HepG2 (cell line): Measurements from ENCODE around the gene RPUSD4. TPM values are rescaled to one million over a fixed set of nuclear protein-coding genes. Genes with fewer than 3 reads are reported as not detected.

Source experiments
- AGO1 ChIP-seq: fragments of 200-400 bp; formaldehyde crosslinking; IDR thresholded peaks from 2 replicates; pipeline ENCODE4 v1.6.1; 2017; ENCODE audit warnings: mild to moderate bottlenecking, low read depth, low read length, moderate library complexity; ENCODE audit not compliant: poor library complexity, severe bottlenecking
- EEA1 ChIP-seq: sonication (generic); formaldehyde crosslinking; IDR thresholded peaks from 2 replicates; pipeline ENCODE4 v1.5.1; 2020; ENCODE audit warnings: mild to moderate bottlenecking, missing genetic modification reagents, borderline replicate concordance
- ELF4 ChIP-seq: sonication (generic); formaldehyde crosslinking; IDR thresholded peaks from 2 replicates; pipeline ENCODE4 v1.5.0; 2020; ENCODE audit warnings: missing genetic modification reagents, mild to moderate bottlenecking, moderate library complexity, borderline replicate concordance
- ETS1 ChIP-seq: sonication (generic); formaldehyde crosslinking; IDR thresholded peaks from 2 replicates; pipeline ENCODE4 v1.4.0; 2020; ENCODE audit warnings: missing genetic modification reagents
- HOXD1 ChIP-seq: sonication (generic); formaldehyde crosslinking; IDR thresholded peaks from 2 replicates; pipeline ENCODE4 v1.5.0; 2020; ENCODE audit warnings: missing genetic modification reagents
- IKZF1 ChIP-seq: fragments of 450-650 bp; IDR thresholded peaks from 2 replicates; pipeline ENCODE4 v1.7.1; 2016
- IRX3 ChIP-seq: sonication (generic); formaldehyde crosslinking; IDR thresholded peaks from 2 replicates; pipeline ENCODE4 v1.8.1; 2023; ENCODE audit warnings: mild to moderate bottlenecking, low read depth, missing genetic modification reagents, borderline replicate concordance
- KDM6A ChIP-seq: IDR thresholded peaks from 2 replicates; pipeline ENCODE4 v1.6.1; 2016; ENCODE audit warnings: low read depth
- MIXL1 ChIP-seq: IDR thresholded peaks from 2 replicates; pipeline ENCODE4 v1.6.1; 2016
- PAX8 ChIP-seq: sonication (generic); formaldehyde crosslinking; IDR thresholded peaks from 2 replicates; pipeline ENCODE4 v1.8.0; 2022; ENCODE audit warnings: mild to moderate bottlenecking, missing genetic modification reagents, borderline replicate concordance
- POLR2A ChIP-seq, 2 experiments: IDR thresholded peaks; 2 replicates each; pipeline ENCODE4 v1.6.1; 2011; ENCODE audit warnings: low read depth in 2 of 2, low read length in 2 of 2, mild to moderate bottlenecking in 1 of 2, moderate library complexity in 1 of 2; ENCODE audit not compliant: insufficient read depth in 1 of 2
- POLR2G ChIP-seq: fragments of 200-400 bp; formaldehyde crosslinking; IDR thresholded peaks from 2 replicates; pipeline ENCODE4 v1.6.1; 2018; ENCODE audit warnings: mild to moderate bottlenecking, low read depth, low read length, moderate library complexity
- SOX6 ChIP-seq, 2 experiments: fragments of 450-650 bp in 1 of 2; sonication (generic) in 1 of 2; formaldehyde crosslinking in 1 of 2; IDR thresholded peaks; 2 replicates each; pipeline versions ENCODE4 v1.4.0 to v1.6.1; 2017 to 2020; ENCODE audit warnings: antibody characterized with exemption in 1 of 2, mild to moderate bottlenecking in 1 of 2, missing genetic modification reagents in 1 of 2
- ZBTB1 ChIP-seq: sonication (generic); formaldehyde crosslinking; IDR thresholded peaks from 2 replicates; pipeline ENCODE4 v1.4.0; 2020; ENCODE audit warnings: missing genetic modification reagents, borderline replicate concordance
- ZNF160 ChIP-seq: sonication (generic); formaldehyde crosslinking; IDR thresholded peaks from 2 replicates; pipeline ENCODE4 v1.8.0; 2022; ENCODE audit warnings: mild to moderate bottlenecking, inconsistent platforms, missing genetic modification reagents
- ZNF280B ChIP-seq: sonication (generic); formaldehyde crosslinking; IDR thresholded peaks from 2 replicates; pipeline ENCODE4 v1.5.0; 2020; ENCODE audit warnings: missing genetic modification reagents, mild to moderate bottlenecking, borderline replicate concordance
- ZNF615 ChIP-seq: sonication (generic); formaldehyde crosslinking; IDR thresholded peaks from 2 replicates; pipeline ENCODE4 v1.5.0; 2020; ENCODE audit warnings: mild to moderate bottlenecking, missing genetic modification reagents, borderline replicate concordance
- ZNF749 ChIP-seq: sonication (generic); formaldehyde crosslinking; IDR thresholded peaks from 2 replicates; pipeline ENCODE4 v1.8.0; 2022; ENCODE audit warnings: mild to moderate bottlenecking, missing genetic modification reagents, moderate library complexity, borderline replicate concordance
- ZNF773 ChIP-seq: sonication (generic); formaldehyde crosslinking; IDR thresholded peaks from 2 replicates; pipeline ENCODE4 v1.4.0; 2020; ENCODE audit warnings: missing genetic modification reagents, borderline replicate concordance
- ZNF879 ChIP-seq: sonication (generic); formaldehyde crosslinking; IDR thresholded peaks from 2 replicates; pipeline ENCODE4 v1.8.1; 2023; ENCODE audit warnings: missing genetic modification reagents
- polyA plus RNA-seq, 8 experiments: library from polyadenylated mRNA; depleted of rRNA in 3 of 8; stranded (reverse) in 7 of 8; unstranded in 1 of 8; fragments of >200 nt; fragmentation: Illumina TruSeq in 4 of 8; extraction: Trizol in 4 of 8; gene quantifications; 2 replicates each; pipeline versions ENCODE4 v1.2.1 to v1.2.3, GENCODE V29; 2011 to 2016; ENCODE audit warnings: low read depth in 4 of 8, missing spikeins in 1 of 8, mixed read lengths in 1 of 8; ENCODE audit not compliant: insufficient read depth in 1 of 8
- total RNA-seq, 5 experiments: library from RNA; depleted of rRNA; stranded (reverse); fragments of >200 nt; fragmentation: Illumina TruSeq; extraction: Trizol; gene quantifications; 2 replicates each; pipeline ENCODE4 v1.2.3, GENCODE V29; 2016; ENCODE audit warnings: low read depth in 1 of 5
- TF ChIP-seq, protein P1 (sequence below): sonication (generic); formaldehyde crosslinking; IDR thresholded peaks from 2 replicates; pipeline ENCODE4 v1.4.0; 2020; ENCODE audit warnings: mild to moderate bottlenecking, missing genetic modification reagents
- TF ChIP-seq, protein P2 (sequence below): sonication (generic); formaldehyde crosslinking; IDR thresholded peaks from 2 replicates; pipeline ENCODE4 v1.5.0; 2020; ENCODE audit warnings: mild to moderate bottlenecking, low read depth, missing genetic modification reagents, borderline replicate concordance
- TF ChIP-seq, protein P3 (sequence below): IDR thresholded peaks from 2 replicates; pipeline ENCODE4 v1.6.1; 2012; ENCODE audit warnings: low read depth, low read length, improper control_type of control experiment

RPUSD4 gene
- total and polyA plus RNA-seq, 2 of the 13 experiments (the other 11 are each of a cell fraction or from before 2014, with no cell fraction given): 45.0 to 52.9 TPM

DNA sequence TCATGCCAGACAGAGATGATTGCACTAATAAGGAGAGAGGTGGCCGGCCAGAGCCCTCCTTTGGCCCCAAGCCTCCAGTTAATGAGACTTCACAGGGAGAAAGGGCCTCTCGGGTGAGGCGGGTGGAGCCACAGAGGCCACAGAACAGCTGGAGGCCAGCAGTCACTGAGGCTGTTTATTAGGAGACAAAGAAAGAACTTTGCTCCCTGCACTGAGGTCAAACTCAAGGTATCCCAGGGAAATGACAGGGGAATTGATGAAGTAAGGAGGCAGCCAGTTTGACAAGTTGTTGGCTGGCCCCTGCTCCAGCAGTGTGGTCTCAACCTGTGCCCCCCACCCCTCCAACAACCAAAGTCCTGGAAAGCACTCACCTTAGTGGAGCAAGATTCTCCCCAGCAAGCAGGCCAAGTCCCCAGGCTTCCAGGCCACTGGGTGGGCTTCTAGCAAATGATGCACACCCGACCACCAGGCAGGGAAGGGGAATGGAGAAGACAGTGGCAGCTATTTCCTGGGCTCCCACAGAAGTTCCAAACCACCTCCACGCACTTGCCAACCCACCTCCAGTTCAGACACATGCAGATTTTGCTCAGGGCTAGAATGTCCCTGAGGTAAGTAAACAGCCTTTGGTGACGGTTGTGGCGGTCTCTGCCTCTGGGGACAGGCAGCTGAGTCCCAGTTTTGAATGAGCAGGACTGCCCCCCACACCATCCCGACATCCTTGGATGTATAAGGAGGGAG, 53.2 kb downstream of the RPUSD4 start (continued):
- TF ChIP-seq PAX8 (CRISPR knock-in tag) (no peak), ETS1 (CRISPR knock-in tag) (no peak), POLR2A (IDR thresholded peaks at IDR 0.05; ENCODE audit: insufficient read depth in 1 of 2, low read depth in 2 of 2, low read length in 2 of 2) (0 out of 4 replicates have a peak, but pooled peaks of 1 of the 2 experiments have one; percentile 37), ZNF615 (CRISPR knock-in tag) (no peak), ZBTB1 (CRISPR knock-in tag) (no peak), KDM6A (CRISPR knock-in tag) (peak; percentile 50; the same call in 1 of the 2 replicates), IKZF1 (no peak), ZNF879 (CRISPR knock-in tag) (no peak), IRX3 (CRISPR knock-in tag) (no peak), MIXL1 (0 out of 2 replicates have a peak, but pooled peaks have one; percentile 23), AGO1 (no peak), ELF4 (CRISPR knock-in tag) (0 out of 2 replicates have a peak, but pooled peaks have one; percentile 37), EEA1 (CRISPR knock-in tag) (no peak), HOXD1 (CRISPR knock-in tag) (0 out of 2 replicates have a peak, but pooled peaks have one; percentile 35), ZNF773 (CRISPR knock-in tag) (no peak), ZNF160 (CRISPR knock-in tag) (no peak), SOX6 (IDR thresholded peaks at IDR 0.05) (no peak), SOX6 (CRISPR knock-in tag; IDR thresholded peaks at IDR 0.05) (peak; percentile 85), ZNF280B (CRISPR knock-in tag) (no peak), POLR2G (0 out of 2 replicates have a peak, but pooled peaks have one; percentile 28), ZNF749 (CRISPR knock-in tag) (no peak)
- TF ChIP-seq, protein P1, sequence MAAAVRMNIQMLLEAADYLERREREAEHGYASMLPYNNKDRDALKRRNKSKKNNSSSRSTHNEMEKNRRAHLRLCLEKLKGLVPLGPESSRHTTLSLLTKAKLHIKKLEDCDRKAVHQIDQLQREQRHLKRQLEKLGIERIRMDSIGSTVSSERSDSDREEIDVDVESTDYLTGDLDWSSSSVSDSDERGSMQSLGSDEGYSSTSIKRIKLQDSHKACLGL: no peak
- TF ChIP-seq, protein P2, sequence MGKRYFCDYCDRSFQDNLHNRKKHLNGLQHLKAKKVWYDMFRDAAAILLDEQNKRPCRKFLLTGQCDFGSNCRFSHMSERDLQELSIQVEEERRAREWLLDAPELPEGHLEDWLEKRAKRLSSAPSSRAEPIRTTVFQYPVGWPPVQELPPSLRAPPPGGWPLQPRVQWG (CRISPR knock-in tag): no peak
- TF ChIP-seq, protein P3, sequence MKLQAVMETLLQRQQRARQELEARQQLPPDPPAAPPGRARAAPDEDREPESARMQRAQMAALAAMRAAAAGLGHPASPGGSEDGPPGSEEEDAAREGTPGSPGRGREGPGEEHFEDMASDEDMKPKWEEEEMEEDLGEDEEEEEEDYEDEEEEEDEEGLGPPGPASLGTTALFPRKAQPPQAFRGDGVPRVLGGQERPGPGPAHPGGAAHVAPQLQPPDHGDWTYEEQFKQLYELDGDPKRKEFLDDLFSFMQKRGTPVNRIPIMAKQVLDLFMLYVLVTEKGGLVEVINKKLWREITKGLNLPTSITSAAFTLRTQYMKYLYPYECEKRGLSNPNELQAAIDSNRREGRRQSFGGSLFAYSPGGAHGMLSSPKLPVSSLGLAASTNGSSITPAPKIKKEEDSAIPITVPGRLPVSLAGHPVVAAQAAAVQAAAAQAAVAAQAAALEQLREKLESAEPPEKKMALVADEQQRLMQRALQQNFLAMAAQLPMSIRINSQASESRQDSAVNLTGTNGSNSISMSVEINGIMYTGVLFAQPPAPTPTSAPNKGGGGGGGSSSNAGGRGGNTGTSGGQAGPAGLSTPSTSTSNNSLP: no peak
